ENCODE data around the gene P3H2.

P3H2 gene

DNA sequence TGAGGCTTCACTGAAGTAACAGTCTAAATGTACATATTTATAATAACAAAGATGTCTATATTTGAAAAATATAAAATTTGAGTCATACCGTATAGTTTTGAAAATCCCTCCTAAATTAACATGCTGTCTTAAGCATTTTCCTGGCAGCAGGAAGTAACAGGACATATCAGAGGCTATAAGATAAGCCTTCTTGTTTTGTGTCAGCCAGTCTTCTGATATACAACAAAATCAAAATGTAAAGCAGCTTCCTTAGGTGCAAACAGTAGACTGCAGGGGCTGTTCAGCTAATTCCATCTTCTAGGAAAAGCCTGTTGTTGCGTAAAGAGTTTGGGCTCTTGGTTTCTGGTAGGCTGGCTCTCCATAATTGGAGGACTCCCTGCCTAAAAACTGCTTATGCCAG is 56.0 kb downstream of the P3H2 start:
- DNase-seq (ENCODE audit: low read depth): no peak
- H3K4me3 ChIP-seq (ENCODE audit: low read depth, low read length): no peak overlapping the region
- TF ChIP-seq, protein P1, sequence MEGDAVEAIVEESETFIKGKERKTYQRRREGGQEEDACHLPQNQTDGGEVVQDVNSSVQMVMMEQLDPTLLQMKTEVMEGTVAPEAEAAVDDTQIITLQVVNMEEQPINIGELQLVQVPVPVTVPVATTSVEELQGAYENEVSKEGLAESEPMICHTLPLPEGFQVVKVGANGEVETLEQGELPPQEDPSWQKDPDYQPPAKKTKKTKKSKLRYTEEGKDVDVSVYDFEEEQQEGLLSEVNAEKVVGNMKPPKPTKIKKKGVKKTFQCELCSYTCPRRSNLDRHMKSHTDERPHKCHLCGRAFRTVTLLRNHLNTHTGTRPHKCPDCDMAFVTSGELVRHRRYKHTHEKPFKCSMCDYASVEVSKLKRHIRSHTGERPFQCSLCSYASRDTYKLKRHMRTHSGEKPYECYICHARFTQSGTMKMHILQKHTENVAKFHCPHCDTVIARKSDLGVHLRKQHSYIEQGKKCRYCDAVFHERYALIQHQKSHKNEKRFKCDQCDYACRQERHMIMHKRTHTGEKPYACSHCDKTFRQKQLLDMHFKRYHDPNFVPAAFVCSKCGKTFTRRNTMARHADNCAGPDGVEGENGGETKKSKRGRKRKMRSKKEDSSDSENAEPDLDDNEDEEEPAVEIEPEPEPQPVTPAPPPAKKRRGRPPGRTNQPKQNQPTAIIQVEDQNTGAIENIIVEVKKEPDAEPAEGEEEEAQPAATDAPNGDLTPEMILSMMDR (conservative IDR thresholded peaks at IDR 0.05; ENCODE audit: low read depth, low read length): no peak

GRCh38 chr3:190064112-190064511 is 56.6 kb downstream of the P3H2 start:
- no peak overlapping the region for H3K4me3 ChIP-seq (ENCODE audit: low read depth, low read length)
- DNase-seq (ENCODE audit: low read depth): peak; percentile 92
- TF ChIP-seq, protein P1 (conservative IDR thresholded peaks at IDR 0.05; ENCODE audit: low read depth, low read length): no peak

DNA sequence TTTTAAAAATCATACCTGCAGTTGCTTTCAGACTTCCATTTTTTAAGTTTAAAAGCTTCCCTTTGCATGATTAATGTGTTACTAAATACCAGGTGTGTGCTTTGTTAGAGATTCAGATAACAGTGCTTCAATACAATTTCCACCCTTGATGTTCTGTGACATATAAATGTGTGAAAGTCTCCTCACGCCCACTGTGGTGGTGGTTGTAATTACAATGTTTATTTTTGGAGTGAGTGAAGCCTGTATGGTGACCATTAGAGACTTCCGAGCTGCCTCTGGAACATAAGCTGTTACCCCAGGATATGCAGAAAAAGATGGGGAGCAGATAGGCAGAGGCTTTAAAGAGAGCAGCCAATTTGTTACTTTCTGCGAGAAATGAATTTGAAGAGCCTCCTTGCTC is 57.2 kb downstream of the P3H2 start:
- no peak overlapping the region for H3K4me3 ChIP-seq (ENCODE audit: low read depth, low read length)
- no peak for DNase-seq (ENCODE audit: low read depth)
- TF ChIP-seq, protein P1 (conservative IDR thresholded peaks at IDR 0.05; ENCODE audit: low read depth, low read length): no peak

DNA sequence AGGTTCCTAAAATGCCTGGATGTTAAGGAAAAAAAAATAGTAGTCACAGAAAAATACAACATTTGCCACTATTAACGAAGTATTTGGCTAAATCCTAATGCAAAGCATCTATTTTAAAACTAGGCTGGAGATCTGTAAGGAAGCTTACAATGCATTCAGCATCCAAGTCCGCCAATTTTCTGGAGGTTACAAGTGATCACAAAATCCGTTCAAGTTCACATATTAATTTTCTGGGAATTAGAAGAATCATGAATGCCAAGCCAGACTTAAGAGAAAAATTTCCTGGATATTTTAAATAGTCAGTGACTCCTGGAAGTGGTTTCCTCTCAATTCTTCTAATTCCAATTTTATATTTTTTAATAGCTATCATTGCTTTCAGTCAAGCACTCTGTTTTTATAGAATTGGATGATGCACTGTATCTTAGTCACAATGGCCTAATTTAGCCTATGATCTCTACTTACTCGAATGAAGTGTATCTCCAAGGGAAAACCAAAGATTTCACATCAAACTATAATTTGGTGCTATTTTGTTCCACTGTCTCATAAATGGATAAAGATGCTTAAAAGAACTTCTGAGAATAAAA is 60.4 kb downstream of the P3H2 start:
- no peak for DNase-seq (ENCODE audit: low read depth)
- no peak overlapping the region for H3K4me3 ChIP-seq (ENCODE audit: low read depth, low read length)
- TF ChIP-seq, protein P1 (conservative IDR thresholded peaks at IDR 0.05; ENCODE audit: low read depth, low read length): no peak

- DNase-seq (ENCODE audit: low read depth): peak; percentile 59
- TF ChIP-seq, protein P1 (conservative IDR thresholded peaks at IDR 0.05; ENCODE audit: low read depth, low read length): no peak
- H3K4me3 ChIP-seq (ENCODE audit: low read depth, low read length): no peak overlapping the region
Observed at GRCh38 chr3:190059242-190059590, 61.5 kb downstream of the P3H2 start.

GRCh38 chr3:190058521-190059241 is 62.0 kb downstream of the P3H2 start:
- no peak overlapping the region for H3K4me3 ChIP-seq (ENCODE audit: low read depth, low read length)
- TF ChIP-seq, protein P1 (conservative IDR thresholded peaks at IDR 0.05; ENCODE audit: low read depth, low read length): no peak
- DNase-seq (ENCODE audit: low read depth): peak; percentile 88

- TF ChIP-seq, protein P1 (conservative IDR thresholded peaks at IDR 0.05; ENCODE audit: low read depth, low read length): no peak
- no peak for DNase-seq (ENCODE audit: low read depth)
- no peak overlapping the region for H3K4me3 ChIP-seq (ENCODE audit: low read depth, low read length)
Observed at GRCh38 chr3:190056742-190057141, 64.0 kb downstream of the P3H2 start.

All from choroid plexus epithelial cell (primary cell).